Nephron progenitor cell (in vitro differentiated cells): ENCODE results near the gene FCRL1.

Experiments used
- DNase-seq: peaks from one replicate; pipeline ENCODE4 v3.0.0; 2021
- H3K27ac Mint-ChIP-seq: 2 replicates; pipeline ENCODE4 v1.8.0; 2021; ENCODE audit warnings: mild to moderate bottlenecking, moderate library complexity, mixed read lengths
- H3K27me3 Mint-ChIP-seq: 2 replicates; pipeline ENCODE4 v1.8.0; 2021; ENCODE audit warnings: mild to moderate bottlenecking, low read depth, mixed read lengths; ENCODE audit not compliant: poor library complexity
- H3K36me3 Mint-ChIP-seq: 2 replicates; pipeline ENCODE4 v1.8.0; 2021; ENCODE audit warnings: low read depth, mixed read lengths
- H3K4me1 Mint-ChIP-seq: 2 replicates; pipeline ENCODE4 v1.8.0; 2021; ENCODE audit warnings: mixed read lengths
- H3K4me3 Mint-ChIP-seq: 2 replicates; pipeline ENCODE4 v1.8.0; 2021; ENCODE audit warnings: mild to moderate bottlenecking, moderate library complexity, mixed read lengths
- H3K9me3 Mint-ChIP-seq: 2 replicates; pipeline ENCODE4 v1.8.0; 2021; ENCODE audit warnings: mild to moderate bottlenecking, moderate library complexity, mixed read lengths
- TF ChIP-seq, protein P1 (sequence below): fragments of 200-600 bp; sonication (generic); IDR thresholded peaks from 2 replicates; pipeline ENCODE4 v1.5.0; 2021; ENCODE audit warnings: antibody characterized with exemption

The FCRL1 gene

DNA sequence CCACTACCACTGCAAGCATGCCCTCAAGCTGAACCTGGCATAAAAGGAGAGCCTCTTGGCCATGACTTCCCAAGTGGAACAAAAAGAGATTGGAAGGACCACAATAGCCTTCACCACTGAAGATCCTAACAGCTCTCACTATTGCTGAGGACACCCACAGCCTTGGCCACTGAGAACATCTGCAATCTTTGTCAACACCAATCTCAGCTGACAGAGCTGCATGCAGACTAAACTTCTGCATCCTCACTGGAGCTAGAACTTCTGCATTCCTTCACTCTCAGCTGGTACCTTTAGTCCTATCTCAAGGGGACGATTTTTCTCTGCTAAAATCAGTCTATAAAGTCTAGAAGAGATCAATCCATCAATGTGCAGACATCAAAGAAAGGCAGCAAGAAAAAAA lies 34.7 kb downstream of the FCRL1 start:
- Mint-ChIP-seq H3K27me3 (peaks cover 10% of the 10 kb centered on the region), H3K36me3 (no peaks in the 10 kb centered on the region), H3K27ac (no peak overlapping the region), H3K4me1 (no peaks in the 10 kb centered on the region), H3K9me3 (no peaks in the 10 kb centered on the region), H3K4me3 (no peak overlapping the region)
- TF ChIP-seq, protein P1, sequence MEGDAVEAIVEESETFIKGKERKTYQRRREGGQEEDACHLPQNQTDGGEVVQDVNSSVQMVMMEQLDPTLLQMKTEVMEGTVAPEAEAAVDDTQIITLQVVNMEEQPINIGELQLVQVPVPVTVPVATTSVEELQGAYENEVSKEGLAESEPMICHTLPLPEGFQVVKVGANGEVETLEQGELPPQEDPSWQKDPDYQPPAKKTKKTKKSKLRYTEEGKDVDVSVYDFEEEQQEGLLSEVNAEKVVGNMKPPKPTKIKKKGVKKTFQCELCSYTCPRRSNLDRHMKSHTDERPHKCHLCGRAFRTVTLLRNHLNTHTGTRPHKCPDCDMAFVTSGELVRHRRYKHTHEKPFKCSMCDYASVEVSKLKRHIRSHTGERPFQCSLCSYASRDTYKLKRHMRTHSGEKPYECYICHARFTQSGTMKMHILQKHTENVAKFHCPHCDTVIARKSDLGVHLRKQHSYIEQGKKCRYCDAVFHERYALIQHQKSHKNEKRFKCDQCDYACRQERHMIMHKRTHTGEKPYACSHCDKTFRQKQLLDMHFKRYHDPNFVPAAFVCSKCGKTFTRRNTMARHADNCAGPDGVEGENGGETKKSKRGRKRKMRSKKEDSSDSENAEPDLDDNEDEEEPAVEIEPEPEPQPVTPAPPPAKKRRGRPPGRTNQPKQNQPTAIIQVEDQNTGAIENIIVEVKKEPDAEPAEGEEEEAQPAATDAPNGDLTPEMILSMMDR: no peak
- DNase-seq: no peak

DNA sequence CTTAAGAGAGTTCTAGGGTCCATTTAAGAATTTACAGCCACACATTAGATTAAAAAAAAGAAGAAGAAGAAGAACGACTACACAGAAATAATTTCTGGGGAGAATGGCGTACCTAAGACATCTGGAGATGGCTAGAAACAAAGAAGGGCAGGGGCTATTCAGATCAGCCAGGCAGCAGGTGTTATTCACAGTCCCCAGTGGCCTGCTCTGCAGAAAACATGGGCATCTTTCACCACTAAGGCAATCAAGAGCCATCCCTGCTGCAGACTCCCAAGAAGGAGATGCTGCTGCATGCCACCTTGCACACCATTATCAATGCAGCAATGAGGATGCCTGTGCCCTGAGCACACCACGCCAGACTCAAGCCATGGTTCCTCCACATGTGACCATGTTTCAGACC lies 35.1 kb downstream of the FCRL1 start:
- Mint-ChIP-seq H3K36me3 (no peaks in the 10 kb centered on the region), H3K4me1 (no peaks in the 10 kb centered on the region), H3K27ac (no peak overlapping the region), H3K9me3 (no peaks in the 10 kb centered on the region), H3K27me3 (peaks cover 10% of the 10 kb centered on the region), H3K4me3 (no peak overlapping the region)
- TF ChIP-seq, protein P1: no peak
- DNase-seq: no peak

DNA sequence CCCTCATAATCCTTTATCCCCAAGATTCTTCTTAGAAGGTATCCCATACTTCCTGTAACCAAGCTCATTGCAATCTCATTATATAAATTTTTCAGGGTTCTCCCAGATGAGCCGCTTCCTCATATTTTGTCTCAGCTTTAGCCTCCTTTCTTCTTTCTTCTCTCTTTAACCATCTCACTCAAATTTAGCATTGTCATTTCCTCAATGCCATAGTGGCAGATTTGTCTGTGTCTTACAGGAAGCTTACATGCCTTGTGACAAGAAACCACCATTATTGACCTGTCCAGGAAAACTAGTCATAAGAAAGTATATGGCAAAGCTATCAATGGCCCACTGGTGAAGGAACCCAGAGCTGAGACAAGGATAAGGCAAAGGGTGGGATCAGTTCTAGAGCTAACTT lies 37.0 kb downstream of the FCRL1 start:
- Mint-ChIP-seq H3K36me3 (no peaks in the 10 kb centered on the region), H3K27ac (no peak overlapping the region), H3K4me3 (no peak overlapping the region), H3K4me1 (no peaks in the 10 kb centered on the region), H3K27me3 (peaks cover 10% of the 10 kb centered on the region), H3K9me3 (no peaks in the 10 kb centered on the region)
- TF ChIP-seq, protein P1: no peak
- DNase-seq: no peak

DNA sequence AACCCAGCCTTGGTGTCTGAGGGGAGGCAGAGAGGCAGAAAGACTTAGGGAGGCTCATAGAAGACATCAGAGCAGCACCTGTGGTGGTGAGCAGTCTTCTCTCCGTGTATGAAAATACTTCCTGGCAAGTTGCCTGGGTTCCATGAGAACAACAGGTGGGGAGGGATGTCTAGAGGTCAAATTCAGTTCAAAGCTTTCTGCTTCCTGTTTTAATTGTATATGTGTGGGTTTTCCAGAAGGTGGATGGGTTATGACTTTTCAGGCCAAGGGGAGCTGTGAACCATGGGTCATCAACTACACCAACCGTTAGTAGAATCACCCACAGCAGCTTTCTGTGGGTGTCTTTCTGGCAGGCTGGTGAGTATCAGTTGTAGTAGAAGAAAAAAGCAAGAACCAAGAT lies 38.9 kb downstream of the FCRL1 start:
- Mint-ChIP-seq H3K27me3 (peaks cover 6% of the 10 kb centered on the region), H3K27ac (no peak overlapping the region), H3K4me3 (no peak overlapping the region), H3K4me1 (no peaks in the 10 kb centered on the region), H3K36me3 (no peaks in the 10 kb centered on the region), H3K9me3 (no peaks in the 10 kb centered on the region)
- DNase-seq: no peak
- TF ChIP-seq, protein P1: no peak

DNA sequence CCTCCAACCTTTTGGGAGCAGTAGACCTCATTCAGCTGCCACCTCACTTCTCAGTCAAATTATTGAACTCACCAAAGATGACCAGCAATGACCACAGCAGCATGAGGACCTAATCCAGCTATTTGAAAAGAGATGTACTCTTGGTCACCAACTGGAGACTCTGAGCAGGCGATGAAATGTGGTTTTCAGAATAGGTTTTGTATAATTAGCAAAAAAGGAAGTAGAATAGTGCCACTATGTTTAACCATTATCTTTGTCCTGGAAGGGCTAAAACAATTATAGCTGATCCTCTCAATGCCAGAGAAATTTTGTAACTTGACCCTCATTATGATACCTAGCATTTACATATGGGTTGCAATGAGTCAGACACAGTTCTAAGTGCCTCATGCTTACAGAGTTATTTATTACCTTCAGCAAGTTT lies 42.9 kb downstream of the FCRL1 start, which contains the start of gene FCRL2:
TSS of gene FCRL2 (minus strand) at position 162 of the 421 bp plus-strand sequence. CDS start at position 103, 59 bp downstream.
- DNase-seq: no peak
- Mint-ChIP-seq H3K27ac (no peak within 1 kb of the TSS), H3K4me3 (no peak within 1 kb of the TSS), H3K36me3 (no peaks in the 10 kb centered on the region), H3K4me1 (no peaks in the 10 kb centered on the region), H3K27me3 (peaks cover 2% of the 10 kb centered on the region), H3K9me3 (no peaks in the 10 kb centered on the region)
- TF ChIP-seq, protein P1: no peak

DNA sequence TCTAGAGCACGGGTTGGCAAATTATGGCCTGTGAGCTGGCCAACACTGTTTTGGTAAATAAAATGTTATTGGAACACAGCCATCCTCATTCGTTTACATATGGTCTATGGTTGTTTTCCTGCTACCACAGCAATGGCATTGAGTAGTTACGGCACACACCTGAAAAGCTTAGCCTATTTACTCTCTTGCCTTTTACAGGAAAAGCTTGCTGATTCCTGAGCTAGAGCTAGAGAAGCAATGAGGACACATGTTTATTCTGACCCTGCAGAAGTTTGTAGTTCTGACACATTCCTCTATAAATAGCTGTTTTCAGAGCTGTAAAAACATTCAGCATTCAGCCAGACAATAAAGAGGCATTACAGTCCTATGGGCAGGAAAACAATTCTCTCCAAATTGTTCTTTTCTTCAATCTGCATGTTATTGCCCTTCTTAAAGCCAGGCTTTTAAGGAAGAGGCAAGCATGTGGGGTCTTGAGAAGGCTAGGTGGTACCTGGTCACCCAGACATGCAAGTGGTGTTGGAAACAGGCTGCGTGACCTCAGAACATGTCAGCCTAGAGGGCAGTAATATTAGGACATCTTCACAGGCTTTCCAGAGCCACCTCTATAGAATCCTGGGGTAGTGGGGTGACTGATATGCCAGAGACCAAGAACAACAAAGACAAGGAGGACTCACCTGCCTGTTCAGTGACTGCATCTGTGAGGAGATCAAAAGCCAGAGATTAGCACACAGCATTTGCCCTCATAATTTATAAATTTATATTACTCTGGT lies 44.6 kb downstream of the FCRL1 start:
- no peak overlapping the region for H3K4me3 Mint-ChIP-seq
- DNase-seq: no peak
- no peak overlapping the region for H3K27ac Mint-ChIP-seq
- H3K9me3 Mint-ChIP-seq: no peaks in the 10 kb centered on the region
- TF ChIP-seq, protein P1: no peak
- H3K4me1 Mint-ChIP-seq: no peaks in the 10 kb centered on the region
- H3K36me3 Mint-ChIP-seq: no peaks in the 10 kb centered on the region
- H3K27me3 Mint-ChIP-seq: no peaks in the 10 kb centered on the region
